Uterus (tissue), 4 donors: Measurements from ENCODE around the gene SLX4IP. TPM values are rescaled to one million over a fixed set of nuclear protein-coding genes. Genes with fewer than 3 reads are reported as not detected.

ENCODE experiments used
- DNase-seq, 2 donors: peaks; one replicate each; pipeline ENCODE4 v3.0.0-alpha.2; 2019 to 2020
- H3K27ac ChIP-seq, 2 donors: fragments of 200-600 bp; sonication (generic); 1 replicate in 1 of 2; 2 replicates in 1 of 2; pipeline ENCODE4 v1.5.1; 2016 to 2018
- H3K27me3 ChIP-seq, 2 donors: fragments of 200-600 bp; sonication (generic); one replicate each; pipeline ENCODE4 v1.5.1; 2018 to 2019; ENCODE audit warnings: control low read depth in 1 of 2
- H3K36me3 ChIP-seq, 2 donors: fragments of 200-600 bp; sonication (generic); one replicate each; pipeline ENCODE4 v1.5.1; 2019; ENCODE audit warnings: control low read depth in 1 of 2
- H3K4me1 ChIP-seq, 2 donors: fragments of 200-600 bp; sonication (generic); one replicate each; pipeline ENCODE4 v1.5.1; 2018 to 2019; ENCODE audit warnings: control low read depth in 1 of 2
- H3K4me3 ChIP-seq, 2 donors: fragments of 200-600 bp; sonication (generic); 1 replicate in 1 of 2; 2 replicates in 1 of 2; pipeline ENCODE4 v1.5.1; 2018 to 2019; ENCODE audit warnings: mild to moderate bottlenecking in 1 of 2
- H3K9me3 ChIP-seq, 2 donors: fragments of 200-600 bp; sonication (generic); one replicate each; pipeline ENCODE4 v1.5.1; 2019; ENCODE audit warnings: control low read depth in 1 of 2
- CTCF ChIP-seq, 4 experiments: fragments of 200-600 bp in 2 of 4; fragments of 450-650 bp in 2 of 4; sonication (generic) in 2 of 4; IDR thresholded peaks; one replicate each; pipeline ENCODE4 v1.5.1; 2016 to 2019; ENCODE audit warnings: antibody characterized with exemption in 4 of 4, mild to moderate bottlenecking in 2 of 4, moderate library complexity in 1 of 4
- POLR2A ChIP-seq, 2 donors: fragments of 450-650 bp; IDR thresholded peaks; one replicate each; pipeline ENCODE4 v1.6.1; 2016; ENCODE audit warnings: antibody characterized with exemption in 2 of 2, mild to moderate bottlenecking in 1 of 2, moderate library complexity in 1 of 2
- intact Hi-C: fragments of 100-400 bp; cut with DNase I; formaldehyde crosslinking; loops from one replicate; pipeline ENCODE4 v1.15.1; 2023; ENCODE audit warnings: low total_unique reads
- total RNA-seq, 4 donors: library from RNA; depleted of rRNA in 3 of 4; stranded (reverse); fragments of >200 nt in 3 of 4; gene quantifications; one replicate each; pipeline versions ENCODE4 v1.1.0 to v1.2.4, GENCODE V29; 2014 to 2023
- donor health status: DM: yes; HTN: yes; CAD: no.

Gene SLX4IP
- total RNA-seq, 4 donors from 2014 or later: 0.51 to 7.1 (median 2.0) TPM

GRCh38 chr20:10463622-10464021 is 28.5 kb downstream of the SLX4IP start:
- intact Hi-C loops: no loop called here
- no peak for DNase-seq
- H3K4me3 ChIP-seq: no peak overlapping the region
- no peaks in the 10 kb centered on the region for H3K36me3 ChIP-seq
- H3K9me3 ChIP-seq: no peaks in the 10 kb centered on the region
- H3K27ac ChIP-seq: no peak overlapping the region
- TF ChIP-seq POLR2A (IDR thresholded peaks at IDR 0.05) (no peak), CTCF (IDR thresholded peaks at IDR 0.05) (no peak)
- no peaks in the 10 kb centered on the region for H3K4me1 ChIP-seq
- no peaks in the 10 kb centered on the region for H3K27me3 ChIP-seq

DNA sequence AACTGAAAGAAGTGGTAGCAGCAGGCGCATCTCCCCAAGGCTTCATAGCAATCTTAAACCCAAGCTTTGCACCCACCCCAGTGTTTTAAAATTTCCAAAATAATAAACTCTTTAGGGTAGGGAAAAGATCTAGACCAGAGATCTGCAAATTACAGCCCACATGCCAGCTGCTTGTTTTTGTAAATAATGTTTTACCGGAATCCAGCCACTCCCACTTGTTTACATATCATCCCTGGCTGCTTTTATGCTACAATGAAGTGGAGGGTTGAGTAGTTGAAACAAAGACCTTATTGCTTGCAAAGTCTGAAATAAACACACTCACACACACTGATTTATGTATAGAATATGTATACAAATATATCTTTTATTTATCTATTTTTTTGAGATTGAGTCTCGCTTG is 30.0 kb downstream of the SLX4IP start:
- no peaks in the 10 kb centered on the region for H3K27me3 ChIP-seq
- H3K36me3 ChIP-seq: no peaks in the 10 kb centered on the region
- H3K9me3 ChIP-seq: no peaks in the 10 kb centered on the region
- intact Hi-C loops: no loop called here
- no peak for TF ChIP-seq POLR2A (IDR thresholded peaks at IDR 0.05)
- TF ChIP-seq CTCF (IDR thresholded peaks at IDR 0.05): no peak
- H3K27ac ChIP-seq: no peak overlapping the region
- no peak for DNase-seq
- H3K4me3 ChIP-seq: no peak overlapping the region
- no peaks in the 10 kb centered on the region for H3K4me1 ChIP-seq

- Histone ChIP-seq H3K36me3 (no peaks in the 10 kb centered on the region), H3K27ac (peak overlapping the region; percentile 60 to 62), H3K27me3 (no peaks in the 10 kb centered on the region), H3K9me3 (no peaks in the 10 kb centered on the region), H3K4me3 (no peak overlapping the region), H3K4me1 (no peaks in the 10 kb centered on the region)
- TF ChIP-seq POLR2A (IDR thresholded peaks at IDR 0.05) (no peak), CTCF (IDR thresholded peaks at IDR 0.05) (no peak)
- intact Hi-C loops: no loop called here
- peak in 1 of 2 donors; percentile 19 for DNase-seq
These were observed 31.2 kb downstream of the SLX4IP start for GRCh38 chr20:10466325-10466724.

DNA sequence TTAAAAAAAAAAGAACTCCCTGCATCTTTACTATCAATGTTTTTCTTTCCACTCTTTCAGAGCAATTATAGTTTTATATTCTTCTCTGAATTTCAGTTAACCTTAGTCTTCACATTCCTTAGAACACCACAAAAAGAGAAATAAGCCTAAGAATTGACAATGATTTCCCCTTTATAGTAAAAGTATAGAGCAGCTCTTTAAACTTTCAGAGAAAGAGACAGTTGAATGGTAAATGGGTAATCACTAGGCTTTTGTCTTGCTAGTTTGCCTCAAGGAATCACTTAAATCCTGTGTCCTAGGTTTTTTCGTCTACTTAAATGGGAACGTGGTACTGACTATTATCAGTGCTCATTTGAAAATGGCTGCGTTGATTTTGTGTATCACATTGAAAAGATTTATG is 31.8 kb downstream of the SLX4IP start:
- no peaks in the 10 kb centered on the region for H3K27me3 ChIP-seq
- no peak overlapping the region for H3K4me3 ChIP-seq
- TF ChIP-seq POLR2A (IDR thresholded peaks at IDR 0.05): no peak
- no peak for TF ChIP-seq CTCF (IDR thresholded peaks at IDR 0.05)
- H3K9me3 ChIP-seq: no peaks in the 10 kb centered on the region
- intact Hi-C loops: no loop called here
- peak overlapping the region; percentile 60 to 62 for H3K27ac ChIP-seq
- DNase-seq: no peak
- no peaks in the 10 kb centered on the region for H3K36me3 ChIP-seq
- H3K4me1 ChIP-seq: no peaks in the 10 kb centered on the region

DNA sequence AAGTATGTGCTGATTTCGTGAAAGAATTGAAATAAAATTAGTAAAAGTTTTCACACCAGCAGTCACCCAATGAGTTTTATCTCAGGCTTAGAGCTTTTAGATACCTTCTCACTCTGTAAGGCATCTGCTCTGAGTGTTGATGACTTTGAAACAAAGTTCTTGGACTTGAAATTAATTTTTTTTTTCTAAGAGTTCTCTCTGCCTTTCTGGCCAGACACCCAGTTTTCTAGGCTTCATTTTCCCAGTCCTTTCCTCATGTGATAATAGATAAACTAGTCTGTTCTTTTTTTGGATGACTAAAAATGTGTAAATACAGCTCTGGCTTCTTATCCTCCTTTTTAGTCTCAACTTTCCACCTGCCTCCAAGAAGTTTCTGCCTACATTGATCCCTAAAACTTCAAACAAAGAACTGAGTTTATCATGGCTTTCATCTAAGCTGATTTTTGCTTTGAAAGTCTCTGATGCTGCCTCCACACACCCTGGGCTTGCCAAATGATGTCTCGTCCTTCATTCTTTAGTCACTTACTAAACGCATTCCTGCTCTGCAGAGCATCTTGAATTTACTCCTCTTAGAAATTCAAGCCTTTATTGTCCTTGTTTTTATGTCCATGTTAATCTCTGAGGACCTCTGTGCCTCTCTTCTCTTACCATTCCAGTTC is 32.7 kb downstream of the SLX4IP start:
- H3K4me1 ChIP-seq: no peaks in the 10 kb centered on the region
- no peaks in the 10 kb centered on the region for H3K36me3 ChIP-seq
- intact Hi-C loops: no loop called here
- no peak for DNase-seq
- TF ChIP-seq CTCF (IDR thresholded peaks at IDR 0.05): no peak
- no peak for TF ChIP-seq POLR2A (IDR thresholded peaks at IDR 0.05)
- no peaks in the 10 kb centered on the region for H3K9me3 ChIP-seq
- H3K4me3 ChIP-seq: peak overlapping the region in 1 of 2 donors; percentile 4
- no peaks in the 10 kb centered on the region for H3K27me3 ChIP-seq
- peak overlapping the region; percentile 60 to 62 for H3K27ac ChIP-seq
